Measurements from ENCODE around the gene PAF1.

The PAF1 gene

DNA sequence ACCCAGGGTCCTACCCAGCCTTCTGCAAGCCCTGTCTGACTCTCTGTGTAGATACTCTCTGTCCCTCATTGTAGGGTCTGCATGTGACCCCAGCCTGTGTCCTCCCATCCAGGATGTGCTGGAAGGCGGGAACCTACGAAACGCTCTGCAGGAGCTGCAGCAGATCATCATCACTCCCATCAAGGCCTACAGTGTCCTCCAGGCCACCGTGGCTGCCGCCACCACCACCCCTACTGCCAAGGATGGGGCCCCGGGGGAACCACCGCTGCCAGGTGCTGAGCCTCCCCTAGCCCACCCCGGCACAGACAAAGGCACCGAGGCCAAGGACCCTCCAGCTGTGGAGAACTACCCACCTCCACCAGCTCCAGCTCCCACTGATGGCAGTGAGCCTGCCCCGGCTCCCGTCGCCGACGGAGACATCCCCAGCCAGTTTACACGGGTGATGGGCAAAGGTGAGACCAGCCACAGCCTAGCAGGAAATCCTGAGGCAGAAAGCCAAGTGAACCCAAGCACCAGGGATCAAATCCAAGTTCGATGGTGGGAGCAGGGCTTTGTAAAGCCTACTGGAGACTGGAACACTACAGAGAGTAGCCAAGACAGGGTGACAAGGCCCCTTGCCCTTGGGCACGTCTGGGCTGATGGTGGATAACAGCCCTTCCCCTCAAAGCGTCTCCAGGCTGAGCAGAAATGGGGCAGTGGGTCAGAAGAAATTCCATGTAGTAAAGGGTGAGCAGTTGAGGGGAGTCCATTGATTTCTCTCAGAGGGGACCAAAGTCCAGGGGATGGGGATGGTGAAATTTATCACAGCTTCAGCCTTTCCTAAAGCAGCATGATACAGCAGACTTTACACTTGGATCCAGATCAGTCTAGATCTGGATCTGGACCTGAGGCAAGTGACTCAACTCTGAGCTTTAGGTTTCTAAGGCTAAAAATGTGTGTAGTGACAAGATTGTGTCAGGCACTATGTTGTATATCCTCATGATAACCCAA lies 13.2 kb downstream of the PAF1 start:
- no peak for TF ChIP-seq CEBPB (IDR thresholded peaks at IDR 0.05)
- no peak for TF ChIP-seq EGR1 (IDR thresholded peaks at IDR 0.05)
- TF ChIP-seq REST (IDR thresholded peaks at IDR 0.05; ENCODE audit: low read depth): no peak
- no peak for TF ChIP-seq FOXM1 (IDR thresholded peaks at IDR 0.05; ENCODE audit: borderline replicate concordance, low read depth)
- TF ChIP-seq TAF1 (IDR thresholded peaks at IDR 0.05; ENCODE audit: low read depth): no peak
- no peak for TF ChIP-seq USF1 (IDR thresholded peaks at IDR 0.05)
- TF ChIP-seq RAD21 (IDR thresholded peaks at IDR 0.05; ENCODE audit: low read depth): no peak
- TF ChIP-seq TCF12 (IDR thresholded peaks at IDR 0.05; ENCODE audit: low read depth): no peak
- TF ChIP-seq MAX (IDR thresholded peaks at IDR 0.05): no peak
- no peak for TF ChIP-seq EP300 (IDR thresholded peaks at IDR 0.05; ENCODE audit: borderline replicate concordance)
- no peak for TF ChIP-seq CREB1 (IDR thresholded peaks at IDR 0.05; ENCODE audit: low read depth)
- no peak for TF ChIP-seq NFIC (IDR thresholded peaks at IDR 0.05)
- TF ChIP-seq YY1 (IDR thresholded peaks at IDR 0.05; ENCODE audit: low read depth): no peak
- no peak for TF ChIP-seq TEAD4 (IDR thresholded peaks at IDR 0.05)
- no peak for TF ChIP-seq ZBTB7A (IDR thresholded peaks at IDR 0.05; ENCODE audit: low read depth)

GRCh38 chr19:39375929-39376328 lies 15.0 kb downstream of the PAF1 start:
- TF ChIP-seq RAD21 (IDR thresholded peaks at IDR 0.05; ENCODE audit: low read depth) (no peak), TCF12 (IDR thresholded peaks at IDR 0.05; ENCODE audit: low read depth) (no peak), TAF1 (IDR thresholded peaks at IDR 0.05; ENCODE audit: low read depth) (no peak), EP300 (IDR thresholded peaks at IDR 0.05; ENCODE audit: borderline replicate concordance) (no peak), TEAD4 (IDR thresholded peaks at IDR 0.05) (no peak), NFIC (IDR thresholded peaks at IDR 0.05) (no peak), CREB1 (IDR thresholded peaks at IDR 0.05; ENCODE audit: low read depth) (no peak), REST (IDR thresholded peaks at IDR 0.05; ENCODE audit: low read depth) (no peak), MAX (IDR thresholded peaks at IDR 0.05) (no peak), YY1 (IDR thresholded peaks at IDR 0.05; ENCODE audit: low read depth) (no peak), ZBTB7A (IDR thresholded peaks at IDR 0.05; ENCODE audit: low read depth) (no peak), EGR1 (IDR thresholded peaks at IDR 0.05) (no peak), FOXM1 (IDR thresholded peaks at IDR 0.05; ENCODE audit: borderline replicate concordance, low read depth) (no peak)

- no peak for TF ChIP-seq CEBPB (IDR thresholded peaks at IDR 0.05)
- TF ChIP-seq ZBTB7A (IDR thresholded peaks at IDR 0.05; ENCODE audit: low read depth): no peak
- TF ChIP-seq REST (IDR thresholded peaks at IDR 0.05; ENCODE audit: low read depth): no peak
- no peak for TF ChIP-seq EP300 (IDR thresholded peaks at IDR 0.05; ENCODE audit: borderline replicate concordance)
- no peak for TF ChIP-seq USF1 (IDR thresholded peaks at IDR 0.05)
- TF ChIP-seq TEAD4 (IDR thresholded peaks at IDR 0.05): no peak
- no peak for TF ChIP-seq CREB1 (IDR thresholded peaks at IDR 0.05; ENCODE audit: low read depth)
- TF ChIP-seq TCF12 (IDR thresholded peaks at IDR 0.05; ENCODE audit: low read depth): no peak
- no peak for TF ChIP-seq RAD21 (IDR thresholded peaks at IDR 0.05; ENCODE audit: low read depth)
- TF ChIP-seq TAF1 (IDR thresholded peaks at IDR 0.05; ENCODE audit: low read depth): no peak
- TF ChIP-seq MAX (IDR thresholded peaks at IDR 0.05): no peak
- no peak for TF ChIP-seq FOXM1 (IDR thresholded peaks at IDR 0.05; ENCODE audit: borderline replicate concordance, low read depth)
- no peak for TF ChIP-seq NFIC (IDR thresholded peaks at IDR 0.05)
- TF ChIP-seq EGR1 (IDR thresholded peaks at IDR 0.05): no peak
- TF ChIP-seq YY1 (IDR thresholded peaks at IDR 0.05; ENCODE audit: low read depth): no peak
Observed at GRCh38 chr19:39372941-39373340, 18.0 kb downstream of the PAF1 start.

Measured in Ishikawa (cell line).